ENCODE results near the gene ZNF501.

- TF ChIP-seq, protein P1, sequence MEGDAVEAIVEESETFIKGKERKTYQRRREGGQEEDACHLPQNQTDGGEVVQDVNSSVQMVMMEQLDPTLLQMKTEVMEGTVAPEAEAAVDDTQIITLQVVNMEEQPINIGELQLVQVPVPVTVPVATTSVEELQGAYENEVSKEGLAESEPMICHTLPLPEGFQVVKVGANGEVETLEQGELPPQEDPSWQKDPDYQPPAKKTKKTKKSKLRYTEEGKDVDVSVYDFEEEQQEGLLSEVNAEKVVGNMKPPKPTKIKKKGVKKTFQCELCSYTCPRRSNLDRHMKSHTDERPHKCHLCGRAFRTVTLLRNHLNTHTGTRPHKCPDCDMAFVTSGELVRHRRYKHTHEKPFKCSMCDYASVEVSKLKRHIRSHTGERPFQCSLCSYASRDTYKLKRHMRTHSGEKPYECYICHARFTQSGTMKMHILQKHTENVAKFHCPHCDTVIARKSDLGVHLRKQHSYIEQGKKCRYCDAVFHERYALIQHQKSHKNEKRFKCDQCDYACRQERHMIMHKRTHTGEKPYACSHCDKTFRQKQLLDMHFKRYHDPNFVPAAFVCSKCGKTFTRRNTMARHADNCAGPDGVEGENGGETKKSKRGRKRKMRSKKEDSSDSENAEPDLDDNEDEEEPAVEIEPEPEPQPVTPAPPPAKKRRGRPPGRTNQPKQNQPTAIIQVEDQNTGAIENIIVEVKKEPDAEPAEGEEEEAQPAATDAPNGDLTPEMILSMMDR (IDR thresholded peaks at IDR 0.05), result no peak
- TF ChIP-seq SMC3 (IDR thresholded peaks at IDR 0.05; ENCODE audit: low read depth, low read length), result no peak
- no peak for TF ChIP-seq POLR2AphosphoS5 (IDR thresholded peaks at IDR 0.05; ENCODE audit: low read depth, low read length)
- TF ChIP-seq NRF1 (IDR thresholded peaks at IDR 0.05; ENCODE audit: low read depth, low read length), result no peak
- TF ChIP-seq RAD21 (IDR thresholded peaks at IDR 0.05; ENCODE audit: low read length), result no peak
- TF ChIP-seq TEAD4 (IDR thresholded peaks at IDR 0.05; ENCODE audit: borderline replicate concordance, insufficient read depth), result no peak
- no peak for TF ChIP-seq TAF1 (IDR thresholded peaks at IDR 0.05; ENCODE audit: borderline replicate concordance, low read depth, low read length)
- no peak for TF ChIP-seq CHD2 (IDR thresholded peaks at IDR 0.05; ENCODE audit: low read length, partially characterized antibody)
- TF ChIP-seq JUND (IDR thresholded peaks at IDR 0.05), result no peak
- TF ChIP-seq RCOR1 (IDR thresholded peaks at IDR 0.05; ENCODE audit: low read length), result no peak
- no peak for TF ChIP-seq EP300 (IDR thresholded peaks at IDR 0.05; ENCODE audit: borderline replicate concordance in 1 of 2, low read depth in 1 of 2, low read length in 1 of 2)
- no peak for TF ChIP-seq NFIC (IDR thresholded peaks at IDR 0.05; ENCODE audit: borderline replicate concordance)
- no peak for TF ChIP-seq GABPA (IDR thresholded peaks at IDR 0.05; ENCODE audit: low read depth)
Observed at GRCh38 chr3:44682182-44682896, 47.1 kb upstream of the ZNF501 start.
